Liver (tissue), 3 donors: ENCODE results near the gene INSYN1.

ENCODE experiments used
- CTCF ChIP-seq: fragments of 150-350 bp; IDR thresholded peaks from 2 replicates; pipeline ENCODE4 v1.5.1; 2017; ENCODE audit warnings: improper control_type of control experiment, low read depth, low read length; ENCODE audit not compliant: missing input control
- TAF1 ChIP-seq: conservative IDR thresholded peaks from 2 replicates; pipeline ENCODE4 v1.6.1; 2016; ENCODE audit warnings: antibody characterized with exemption, mild to moderate bottlenecking
- donor health status: healthy.
- donor health status: healthy.

GRCh38 chr15:73792415-73792814 lies 39.3 kb upstream of the INSYN1 start:
- TF ChIP-seq CTCF (no peak), TAF1 (no peak)
